H9 (cell line): ENCODE results near the gene PTPRC. TPM values are rescaled to one million over a fixed set of nuclear protein-coding genes. Genes with fewer than 3 reads are reported as not detected.

Experiments used
- DNase-seq: peaks from one replicate; pipeline ENCODE4 v3.0.0-alpha.2; 2017
- H2AFZ ChIP-seq: one replicate; pipeline ENCODE4 v1.6.1; 2013; ENCODE audit warnings: mild to moderate bottlenecking, low read length, control low read depth, moderate library complexity
- H2AK5ac ChIP-seq: 2 replicates; pipeline ENCODE4 v1.6.1; 2013; ENCODE audit warnings: low read length, control low read depth, mixed read lengths; ENCODE audit not compliant: insufficient read length
- H2BK120ac ChIP-seq: one replicate; pipeline ENCODE4 v1.6.1; 2013; ENCODE audit warnings: low read depth, mild to moderate bottlenecking, low read length, control low read depth, inconsistent platforms; ENCODE audit not compliant: poor library complexity, severe bottlenecking
- H2BK12ac ChIP-seq: 2 replicates; pipeline ENCODE4 v1.6.1; 2013; ENCODE audit warnings: low read length, control low read depth, mixed read lengths, low read depth; ENCODE audit not compliant: insufficient read length
- H2BK15ac ChIP-seq: 2 replicates; pipeline ENCODE4 v1.6.1; 2013; ENCODE audit warnings: low read depth, low read length, control low read depth
- H2BK20ac ChIP-seq: one replicate; pipeline ENCODE4 v1.6.1; 2013; ENCODE audit warnings: low read depth, mild to moderate bottlenecking, low read length, control low read depth, inconsistent platforms; ENCODE audit not compliant: poor library complexity, severe bottlenecking
- H2BK5ac ChIP-seq: 2 replicates; pipeline ENCODE4 v1.6.1; 2013; ENCODE audit warnings: low read length, control low read depth, mixed read lengths; ENCODE audit not compliant: insufficient read length
- H3K14ac ChIP-seq: 2 replicates; pipeline ENCODE4 v1.6.1; 2013; ENCODE audit warnings: low read length, control low read depth; ENCODE audit not compliant: insufficient read depth
- H3K18ac ChIP-seq: 2 replicates; pipeline ENCODE4 v1.6.1; 2013; ENCODE audit warnings: low read depth, mild to moderate bottlenecking, mixed read lengths, low read length, control low read depth; ENCODE audit not compliant: insufficient read length
- H3K23ac ChIP-seq: 2 replicates; pipeline ENCODE4 v1.6.1; 2013; ENCODE audit warnings: low read length, control low read depth, mixed read lengths, low read depth; ENCODE audit not compliant: insufficient read length
- H3K23me2 ChIP-seq: 2 replicates; pipeline ENCODE4 v1.6.1; 2013; ENCODE audit warnings: low read depth, mild to moderate bottlenecking, mixed read lengths, low read length, control low read depth; ENCODE audit not compliant: insufficient read length, poor library complexity, severe bottlenecking
- H3K27ac ChIP-seq: 2 replicates; pipeline ENCODE4 v1.5.1; 2013; ENCODE audit warnings: low read length, control low read depth, mixed read lengths, low read depth; ENCODE audit not compliant: insufficient read length
- H3K27me3 ChIP-seq: 2 replicates; pipeline ENCODE4 v1.6.1; 2013; ENCODE audit warnings: low read length, control low read depth, inconsistent platforms; ENCODE audit not compliant: insufficient read depth
- H3K4ac ChIP-seq: 2 replicates; pipeline ENCODE4 v1.6.1; 2013; ENCODE audit warnings: low read depth, mild to moderate bottlenecking, control low read depth, inconsistent platforms, low read length, moderate library complexity
- H3K4me1 ChIP-seq: 2 replicates; pipeline ENCODE4 v1.6.1; 2013; ENCODE audit warnings: low read length, control low read depth, inconsistent platforms; ENCODE audit not compliant: insufficient read depth
- H3K4me2 ChIP-seq: 2 replicates; pipeline ENCODE4 v1.6.1; 2013; ENCODE audit warnings: low read length, control low read depth, mixed read lengths; ENCODE audit not compliant: insufficient read length, insufficient read depth
- H3K56ac ChIP-seq: 2 replicates; pipeline ENCODE4 v1.6.1; 2013; ENCODE audit warnings: low read depth, mild to moderate bottlenecking, mixed read lengths, low read length, control low read depth; ENCODE audit not compliant: insufficient read length
- H3K79me1 ChIP-seq: 2 replicates; pipeline ENCODE4 v1.6.1; 2013; ENCODE audit warnings: low read depth, mild to moderate bottlenecking, moderate library complexity, low read length, control low read depth, inconsistent platforms; ENCODE audit not compliant: insufficient read depth, poor library complexity, severe bottlenecking
- H3K79me2 ChIP-seq: 2 replicates; pipeline ENCODE4 v1.6.1; 2013; ENCODE audit warnings: low read length, control low read depth, inconsistent platforms; ENCODE audit not compliant: insufficient read depth
- H3K9ac ChIP-seq: 2 replicates; pipeline ENCODE4 v1.6.1; 2013; ENCODE audit warnings: low read length, control low read depth, mixed read lengths; ENCODE audit not compliant: insufficient read length; ENCODE audit errors: extremely low read depth
- H3K9me3 ChIP-seq: one replicate; pipeline ENCODE4 v1.6.1; 2013; ENCODE audit warnings: low read depth, low read length, inconsistent platforms; ENCODE audit not compliant: control insufficient read depth
- H3T11ph ChIP-seq: one replicate; pipeline ENCODE4 v1.6.1; 2013; ENCODE audit warnings: mild to moderate bottlenecking, low read length, control low read depth, inconsistent platforms
- H4K20me1 ChIP-seq: one replicate; pipeline ENCODE4 v1.6.1; 2013; ENCODE audit not compliant: control insufficient read depth, insufficient read length, insufficient read depth
- H4K5ac ChIP-seq: 2 replicates; pipeline ENCODE4 v1.6.1; 2013; ENCODE audit warnings: low read depth, mild to moderate bottlenecking, mixed read lengths, low read length, control low read depth; ENCODE audit not compliant: insufficient read length
- H4K8ac ChIP-seq: replicated peaks from 2 replicates; pipeline ENCODE4 v1.6.1; 2013; ENCODE audit warnings: low read length, control low read depth, mixed read lengths, low read depth; ENCODE audit not compliant: insufficient read length
- H4K91ac ChIP-seq: 2 replicates; pipeline ENCODE4 v1.6.1; 2013; ENCODE audit warnings: low read depth, mild to moderate bottlenecking, moderate library complexity, mixed read lengths, low read length, control low read depth; ENCODE audit not compliant: insufficient read length
- H3K27ac Mint-ChIP-seq, 3 experiments: 2 replicates in 2 of 3; 3 replicates in 1 of 3; pipeline ENCODE4 v1.8.0; 2020 to 2021; ENCODE audit warnings: mixed read lengths in 3 of 3, mild to moderate bottlenecking in 1 of 3, moderate library complexity in 1 of 3
- H3K27me3 Mint-ChIP-seq: 2 replicates; pipeline ENCODE4 v1.8.0; 2021; ENCODE audit warnings: low read depth, mild to moderate bottlenecking, moderate library complexity, mixed read lengths
- H3K36me3 Mint-ChIP-seq, 3 experiments: 2 replicates in 2 of 3; 3 replicates in 1 of 3; pipeline ENCODE4 v1.8.0; 2020 to 2021; ENCODE audit warnings: low read depth in 3 of 3, mixed read lengths in 3 of 3; ENCODE audit not compliant: insufficient read depth in 1 of 3
- H3K4me1 Mint-ChIP-seq, 2 experiments: 2 replicates each; pipeline ENCODE4 v1.8.0; 2020; ENCODE audit warnings: mixed read lengths in 2 of 2
- H3K4me3 Mint-ChIP-seq, 2 experiments: 2 replicates in 1 of 2; 3 replicates in 1 of 2; pipeline ENCODE4 v1.8.0; 2020 to 2021; ENCODE audit warnings: mild to moderate bottlenecking in 2 of 2, mixed read lengths in 2 of 2, moderate library complexity in 1 of 2
- H3K9me3 Mint-ChIP-seq, 2 experiments: 2 replicates in 1 of 2; 3 replicates in 1 of 2; pipeline ENCODE4 v1.8.0; 2020; ENCODE audit warnings: mild to moderate bottlenecking in 2 of 2, mixed read lengths in 2 of 2, moderate library complexity in 1 of 2
- CTCF ChIP-seq: fragments of 200-600 bp; sonication (generic); conservative IDR thresholded peaks from 3 replicates; pipeline ENCODE4 v1.8.0; 2021; ENCODE audit warnings: antibody characterized with exemption, mild to moderate bottlenecking
- WGBS: extraction: QIAGEN DNeasy Blood & Tissue Kit; methylation state at CpG from one replicate; pipeline ENCODE4 v1.1.7; 2013; ENCODE audit warnings: missing lambda C conversion rate, low lambda C conversion rate, mixed read lengths; ENCODE audit not compliant: insufficient read length; ENCODE audit errors: extremely low coverage; 5-methylcytosine and 5-hydroxymethylcytosine counted together
- total RNA-seq: library from RNA; stranded (reverse); gene quantifications from 2 replicates; pipeline ENCODE4 v1.2.1, GENCODE V29; 2021

Gene PTPRC
- total RNA-seq, 1 experiment from 2014 or later: not detected

- no peaks in the 10 kb centered on the region for H3K79me2 ChIP-seq
- H2BK12ac ChIP-seq: no peak overlapping the region
- H3K9ac ChIP-seq: no peak overlapping the region
- H2AK5ac ChIP-seq: no peak overlapping the region
- H4K8ac ChIP-seq: no peak overlapping the region
- no peak overlapping the region for H3K27ac ChIP-seq
- H4K20me1 ChIP-seq: no peaks in the 10 kb centered on the region
- no peak overlapping the region for H3K23ac ChIP-seq
- Mint-ChIP-seq H3K4me3 (no peak overlapping the region), H3K36me3 (no peaks in the 10 kb centered on the region), H3K4me1 (peaks cover 19 to 26% of the 10 kb centered on the region in 2 experiments), H3K9me3 (no peaks in the 10 kb centered on the region), H3K27ac (peak overlapping the region in 2 of 3 experiments; percentile 75 to 87; a peak in 3 of 7 replicates), H3K27me3 (no peaks in the 10 kb centered on the region)
- no peaks in the 10 kb centered on the region for H3K27me3 ChIP-seq
- no peak overlapping the region for H4K5ac ChIP-seq
- H3K79me1 ChIP-seq: no peaks in the 10 kb centered on the region
- WGBS: no CpG with 5 or more reads among the region's 4 CpGs
- H3K4ac ChIP-seq: no peak overlapping the region
- DNase-seq: no peak
- H2AFZ ChIP-seq: no peak overlapping the region
- H3T11ph ChIP-seq: no peak overlapping the region
- H2BK20ac ChIP-seq: no peak overlapping the region
- no peaks in the 10 kb centered on the region; the same call in 1 of the 2 replicates for H3K4me1 ChIP-seq
- no peak for TF ChIP-seq CTCF
- no peak overlapping the region for H2BK15ac ChIP-seq
- no peaks in the 10 kb centered on the region for H3K23me2 ChIP-seq
- H3K14ac ChIP-seq: no peak overlapping the region
- no peaks in the 10 kb centered on the region for H3K9me3 ChIP-seq
- H2BK5ac ChIP-seq: no peak overlapping the region
- no peak overlapping the region for H3K56ac ChIP-seq
- no peak overlapping the region for H2BK120ac ChIP-seq
- no peak overlapping the region for H4K91ac ChIP-seq
- no peak overlapping the region for H3K18ac ChIP-seq
- H3K4me2 ChIP-seq: no peak overlapping the region
Measured at GRCh38 chr1:198656500-198656932, 17.7 kb downstream of the PTPRC start.
